OCI-M2 (cell line): ENCODE data around the gene KIAA1755.
"Not testable (repeated sequence)": the region's sequence is repeated elsewhere in the genome, so short reads cannot be mapped to it uniquely, and the experiment has no call there.

Experiments used
- DNase-seq: peaks from one replicate; lab custom pipeline; 2025; ENCODE audit not compliant: unreplicated experiment; lab: John Stamatoyannopoulos, UW

Gene KIAA1755

DNA sequence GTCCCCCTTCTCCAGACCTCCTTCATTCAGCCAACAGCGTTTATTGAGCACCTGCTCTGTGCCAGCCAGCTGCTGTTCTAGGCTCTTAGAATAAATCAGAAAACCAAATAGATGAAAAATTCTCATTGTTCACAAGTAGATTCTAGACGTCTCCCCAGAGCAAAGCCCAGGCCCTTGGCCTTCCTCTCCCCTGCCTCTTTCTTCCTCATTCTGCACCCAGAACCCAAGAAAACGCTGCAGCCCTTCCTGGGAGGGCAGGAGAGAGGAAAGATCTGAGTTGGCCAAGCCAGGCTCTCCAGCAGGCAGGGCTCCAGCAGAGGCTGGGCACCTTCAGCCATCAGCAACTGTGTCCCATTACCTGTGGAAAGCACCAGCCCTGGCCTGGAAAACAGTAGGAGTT is 31.4 kb upstream of the KIAA1755 start:
- no peak for DNase-seq

DNA sequence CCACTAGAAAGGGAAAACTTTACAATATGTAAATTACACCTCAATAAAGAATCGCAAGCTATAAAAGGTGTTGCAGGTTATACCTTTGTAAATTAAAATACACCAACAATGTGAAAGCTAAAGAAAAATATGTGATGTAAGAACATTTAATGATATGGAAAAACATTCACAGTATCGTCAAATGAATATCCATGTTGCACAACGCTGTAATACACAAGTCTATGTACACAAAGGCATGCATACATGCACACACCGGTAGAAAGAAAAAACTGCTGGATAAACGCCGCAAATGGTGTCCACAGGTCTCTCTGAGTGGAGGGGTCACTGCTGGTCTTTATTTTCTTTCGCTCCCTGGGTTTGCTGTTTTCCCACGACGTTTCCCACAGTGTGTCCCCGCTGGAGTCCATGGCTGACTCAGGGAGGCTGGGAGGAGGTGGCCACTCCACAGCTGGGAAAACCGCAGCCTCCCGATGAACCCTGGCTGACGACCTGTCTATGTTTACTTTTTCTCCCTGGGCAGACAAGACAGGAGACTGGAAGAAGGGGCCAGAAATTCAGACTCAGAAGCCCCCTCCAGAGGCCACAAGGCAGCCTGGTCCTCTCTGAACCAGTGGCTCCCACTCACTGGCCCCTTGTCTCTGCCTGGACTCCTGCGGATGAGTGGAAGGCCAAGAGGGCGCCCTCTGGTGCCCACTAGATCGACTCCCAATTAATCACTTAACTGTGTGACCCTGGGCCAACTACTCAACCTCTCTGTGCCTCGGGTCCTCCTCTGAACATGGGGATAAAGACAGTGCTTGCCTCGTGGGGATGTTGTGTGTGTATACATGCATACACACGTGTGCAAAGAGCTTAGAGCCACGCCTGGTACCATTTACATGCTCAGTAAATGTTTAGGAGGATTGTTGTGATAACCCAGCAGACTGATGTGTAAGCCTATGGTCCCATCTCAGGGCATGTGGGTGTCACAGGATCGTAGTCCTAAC is 30.6 kb upstream of the KIAA1755 start:
- no peak for DNase-seq

DNA sequence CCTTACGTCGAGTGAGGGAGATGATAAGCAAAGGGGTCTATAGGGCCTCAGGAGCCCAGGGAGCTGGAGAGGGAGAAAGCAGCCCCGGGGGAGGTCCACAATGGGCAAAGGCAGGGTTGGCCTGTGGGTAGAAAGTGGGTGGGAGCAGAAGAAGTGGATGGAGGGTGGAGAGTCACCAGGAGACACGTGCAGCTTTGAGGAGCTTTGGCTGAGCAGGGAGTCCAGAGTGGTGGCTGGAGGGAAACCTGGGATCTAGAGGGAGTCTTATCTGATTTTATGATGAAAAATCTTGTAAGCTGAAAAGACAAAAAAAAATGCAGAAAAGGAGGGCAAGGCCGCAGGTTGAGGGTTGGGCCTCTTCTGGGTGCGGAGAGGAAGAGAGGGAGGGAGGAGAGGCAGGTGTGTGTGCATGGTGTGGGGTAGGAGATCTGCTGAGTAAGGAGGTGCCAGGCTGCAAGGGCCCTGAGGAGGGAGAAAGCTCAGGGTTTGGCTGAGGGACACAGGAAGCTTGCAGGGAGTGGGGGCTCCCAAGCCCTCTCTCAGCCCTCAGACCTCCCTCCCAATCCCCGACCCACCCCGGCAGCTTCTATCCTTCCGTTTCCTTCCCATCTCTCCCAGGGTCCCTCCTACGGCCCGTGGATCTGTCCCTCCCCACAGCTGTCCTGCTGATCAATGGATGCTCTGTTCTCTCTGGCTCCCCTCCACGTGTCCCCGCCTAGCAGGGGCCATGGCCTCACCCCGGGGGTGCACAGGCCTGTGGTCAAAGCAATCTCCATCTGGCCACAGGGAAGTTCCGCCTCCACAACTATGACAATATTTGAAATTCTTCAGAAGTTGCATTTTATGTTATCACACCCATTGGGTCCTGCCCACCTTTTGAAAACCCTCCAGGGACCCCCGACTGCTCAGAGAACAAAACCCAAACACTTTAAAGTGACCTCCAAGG is 26.3 kb upstream of the KIAA1755 start:
- no peak for DNase-seq

DNA sequence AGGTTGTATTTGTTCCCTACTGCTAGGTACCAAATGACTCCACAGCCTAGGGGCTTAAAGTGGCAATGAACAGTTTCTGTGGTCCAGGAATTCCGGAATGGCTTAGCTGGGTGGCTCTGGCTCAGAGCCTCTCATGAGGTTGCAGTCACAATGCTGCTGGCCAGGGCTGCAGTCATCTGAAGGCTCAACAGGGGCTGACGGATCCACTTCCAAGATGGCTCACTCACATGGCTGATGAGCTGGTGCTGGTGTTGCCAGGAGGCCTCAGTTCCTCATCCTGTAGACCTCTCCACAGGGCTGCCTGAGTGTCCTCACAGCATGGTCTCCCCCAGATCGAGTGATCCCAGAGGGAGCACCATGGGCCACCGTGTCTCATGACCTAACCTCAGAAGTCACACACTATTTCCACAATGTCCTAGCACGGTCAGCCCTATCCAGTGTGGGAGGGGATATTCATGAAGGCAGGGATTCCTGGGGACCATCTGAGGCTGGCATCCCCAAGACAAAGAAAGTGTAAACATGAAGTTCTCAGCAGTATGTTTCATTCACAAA is 24.4 kb upstream of the KIAA1755 start:
- DNase-seq: no peak

DNA sequence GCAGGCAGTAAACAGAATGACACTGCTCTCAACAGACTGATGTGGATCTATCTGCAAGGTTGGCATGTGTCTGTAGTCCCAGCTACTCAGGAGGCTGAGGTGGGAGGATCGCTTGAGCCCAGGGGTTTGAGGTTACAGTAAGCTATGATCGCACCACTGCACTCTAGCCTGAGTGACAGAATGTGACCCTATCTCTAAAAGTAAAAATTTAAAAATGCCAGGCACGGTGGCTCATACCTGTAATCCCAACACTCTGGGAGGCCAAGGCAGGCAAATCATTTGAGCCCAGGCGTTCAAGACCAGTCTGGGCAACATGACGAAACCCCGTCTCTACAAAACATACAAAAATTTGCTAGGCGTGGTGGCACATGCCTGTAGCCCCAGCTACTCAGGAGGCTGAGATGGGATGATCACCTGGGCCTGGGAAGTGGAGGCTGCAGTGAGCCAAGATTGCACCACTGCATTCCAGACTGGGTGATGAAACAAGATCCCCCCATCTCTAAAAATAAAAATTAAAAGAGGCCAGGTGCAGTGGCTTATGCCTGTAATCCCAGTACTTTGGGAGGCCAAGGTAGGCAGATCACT is 23.6 kb upstream of the KIAA1755 start:
- DNase-seq: not testable (repeated sequence)

DNA sequence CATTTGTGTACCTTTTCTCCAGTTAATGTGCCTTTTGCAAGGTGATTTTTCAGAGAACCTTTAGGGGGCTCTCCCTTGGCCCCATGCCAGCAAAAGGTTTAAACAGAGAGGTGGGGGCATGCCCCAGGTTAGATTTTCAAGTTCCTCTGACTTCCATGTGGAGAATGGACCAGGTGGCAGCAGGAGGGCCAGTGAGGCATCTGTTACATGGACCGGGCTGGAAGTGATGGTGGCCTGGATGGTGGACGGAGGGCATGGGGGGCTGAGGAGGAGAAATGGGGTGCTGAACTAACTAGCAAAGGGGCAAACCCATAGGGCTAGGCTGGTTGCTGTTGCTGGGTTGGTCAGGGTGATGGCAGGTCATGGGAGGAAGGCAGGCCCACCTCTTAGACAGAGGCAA is 22.7 kb upstream of the KIAA1755 start:
- DNase-seq: no peak

DNA sequence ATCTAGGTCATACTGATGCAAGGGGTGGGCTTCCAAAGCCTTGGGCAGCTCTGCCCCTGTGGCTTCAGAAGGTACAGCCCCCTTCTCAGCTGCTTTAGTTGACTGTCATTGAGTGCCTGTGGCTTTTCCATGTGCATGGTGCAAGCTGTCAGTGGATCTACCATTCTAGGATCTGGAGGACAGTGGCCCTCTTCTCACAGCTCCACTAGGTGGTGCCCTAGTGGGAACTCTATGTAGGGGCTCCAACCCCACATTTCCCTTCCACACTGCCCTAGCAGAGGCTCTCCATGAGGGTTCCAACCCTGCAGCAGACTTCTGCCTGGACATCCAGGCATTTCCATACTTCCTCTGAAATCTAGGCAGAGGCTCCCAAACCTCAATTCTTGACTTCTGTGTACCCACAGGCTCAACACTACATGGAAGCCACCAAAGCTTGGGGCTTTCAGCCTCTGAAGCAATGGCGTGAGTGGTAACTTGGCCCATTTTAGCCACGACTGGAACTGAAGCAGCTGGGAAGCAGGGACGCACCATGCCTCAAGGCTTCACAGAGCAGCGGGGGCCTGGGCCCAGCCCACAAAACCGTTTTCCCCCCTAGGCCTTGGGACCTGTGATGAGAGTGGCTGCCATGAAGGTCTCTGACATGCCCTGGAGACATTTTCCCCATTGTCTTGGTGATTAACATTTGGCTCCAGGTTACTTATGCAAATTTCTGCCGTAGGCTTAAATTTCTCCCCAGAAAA is 20.8 kb upstream of the KIAA1755 start:
- DNase-seq: not testable (repeated sequence)

DNA sequence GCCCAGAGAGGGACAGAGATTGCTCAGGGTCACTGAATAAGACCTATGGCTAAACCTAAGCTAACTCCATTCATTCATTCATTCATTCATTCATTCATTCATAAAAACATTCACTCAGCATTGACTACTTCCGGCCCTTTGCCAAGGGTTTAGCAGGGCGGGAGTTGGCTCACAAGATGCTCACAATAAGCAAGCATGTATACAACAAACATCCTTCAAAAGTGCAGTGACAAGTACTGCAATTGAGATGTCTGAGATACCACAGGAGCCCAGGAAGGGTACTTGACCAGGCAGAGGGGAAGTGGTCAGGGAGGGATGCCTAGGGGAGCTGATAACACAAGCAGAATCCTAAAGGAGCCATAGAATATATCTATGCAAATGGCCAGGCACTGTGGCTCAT is 18.2 kb upstream of the KIAA1755 start:
- DNase-seq: no peak

DNA sequence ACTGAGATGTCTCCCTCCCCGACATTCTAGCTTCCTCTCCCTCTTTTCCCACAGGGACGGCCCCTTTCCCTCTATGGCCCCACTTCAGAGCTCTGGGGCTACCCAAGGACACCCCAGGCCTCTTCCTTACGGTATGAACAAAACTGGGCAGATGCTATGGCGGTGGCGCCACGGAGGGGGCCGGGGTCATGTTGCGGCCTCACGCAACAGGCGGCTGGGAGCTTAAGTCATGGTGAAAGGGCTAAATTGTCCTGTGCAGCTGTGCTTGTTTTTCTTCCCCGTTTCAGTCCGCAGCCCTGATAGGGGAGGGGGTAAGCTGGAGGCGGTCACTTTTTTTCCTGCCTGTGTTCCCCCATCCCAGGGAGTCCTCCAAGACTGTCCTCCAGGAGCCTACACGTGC is 17.6 kb upstream of the KIAA1755 start:
- no peak for DNase-seq

DNA sequence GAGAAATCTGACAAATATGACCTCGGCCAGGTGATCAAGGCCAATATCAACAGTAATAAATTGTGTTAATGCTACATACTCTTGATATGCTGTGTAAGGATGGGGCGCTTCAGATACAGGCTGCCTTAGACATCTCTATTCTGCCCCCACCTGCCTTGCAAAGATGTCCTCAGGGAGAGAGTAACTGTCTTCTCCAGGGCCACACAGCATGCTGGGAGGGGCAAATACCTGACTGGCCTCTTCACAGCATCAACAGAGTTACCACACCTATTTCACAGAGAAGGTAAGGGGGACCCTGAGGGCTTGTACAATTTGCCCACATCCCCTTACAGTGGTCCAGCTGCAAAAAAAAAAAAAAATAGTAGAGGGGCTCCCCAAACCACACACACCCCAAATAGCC is 17.2 kb upstream of the KIAA1755 start:
- DNase-seq: no peak

DNA sequence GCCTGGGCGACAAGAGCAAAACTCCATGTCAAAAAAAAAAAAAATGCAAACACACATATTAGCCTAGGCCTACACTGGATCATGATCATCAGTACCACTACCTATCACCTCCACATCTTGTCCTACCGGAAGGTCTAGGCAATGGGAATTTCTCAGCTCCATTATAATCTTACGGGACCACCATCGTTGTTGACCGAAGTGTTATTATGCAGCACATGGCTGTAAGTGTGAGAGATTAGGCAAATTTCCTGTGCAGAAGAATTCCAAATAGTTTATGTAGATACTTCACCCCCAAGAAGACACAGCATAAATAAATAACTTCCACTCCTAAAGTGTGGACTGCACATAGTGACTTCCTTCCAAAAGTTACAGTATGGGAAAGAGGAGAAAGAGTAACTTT is 16.8 kb upstream of the KIAA1755 start:
- no peak for DNase-seq

DNA sequence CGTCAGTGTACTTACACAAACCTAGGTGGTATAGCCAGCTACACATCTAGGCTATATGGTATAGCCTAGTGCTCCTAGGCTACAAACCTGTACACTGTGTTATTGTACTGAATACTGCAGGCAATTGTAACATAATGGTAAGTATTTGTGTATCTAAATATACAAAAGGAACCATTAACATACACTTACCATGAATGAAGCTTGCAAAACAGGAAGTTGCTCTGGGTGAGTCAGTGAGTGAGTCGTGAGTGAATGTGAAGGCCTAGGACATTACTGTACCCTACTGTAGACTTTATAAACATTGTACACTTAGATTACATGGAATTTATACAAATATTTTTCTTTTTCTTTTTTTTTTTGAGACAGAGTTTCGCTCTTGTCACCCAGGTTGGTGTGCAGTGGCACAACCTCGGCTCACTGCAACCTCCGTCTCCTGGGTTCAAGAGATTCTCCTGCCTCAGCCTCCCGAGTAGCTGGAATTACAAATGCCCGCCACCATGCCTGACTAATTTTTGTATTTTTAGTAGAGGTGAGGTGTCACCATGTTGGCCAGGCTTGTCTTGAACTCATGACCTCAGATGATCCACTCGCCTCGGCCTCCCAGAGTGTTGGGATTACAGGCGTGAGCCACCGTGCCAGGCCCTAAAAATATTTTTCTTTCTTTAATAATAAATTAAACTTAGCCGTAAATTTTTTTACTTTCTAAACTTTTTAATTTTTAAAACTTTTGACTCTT is 15.4 kb upstream of the KIAA1755 start:
- DNase-seq: no peak

DNA sequence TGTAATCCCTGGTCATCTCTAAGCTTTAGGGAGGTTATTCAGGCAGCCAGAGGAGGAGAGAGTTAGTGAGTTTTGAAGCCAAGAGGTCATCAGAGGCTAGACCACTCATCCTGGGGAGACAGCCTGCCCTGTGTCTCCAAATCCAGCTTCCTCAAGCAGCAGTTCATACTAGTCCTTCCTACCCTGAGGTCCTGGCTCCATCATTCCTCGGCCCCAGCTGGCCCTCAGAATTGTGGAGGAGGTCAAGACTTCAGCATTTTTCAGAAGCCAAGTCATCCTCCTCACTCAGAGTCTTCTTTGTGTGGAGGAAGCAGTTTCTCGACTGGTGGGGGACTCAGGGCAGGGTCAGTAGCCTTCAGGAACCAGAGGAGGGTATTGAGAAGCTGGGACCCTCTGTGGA is 12.4 kb upstream of the KIAA1755 start:
- DNase-seq: no peak

DNA sequence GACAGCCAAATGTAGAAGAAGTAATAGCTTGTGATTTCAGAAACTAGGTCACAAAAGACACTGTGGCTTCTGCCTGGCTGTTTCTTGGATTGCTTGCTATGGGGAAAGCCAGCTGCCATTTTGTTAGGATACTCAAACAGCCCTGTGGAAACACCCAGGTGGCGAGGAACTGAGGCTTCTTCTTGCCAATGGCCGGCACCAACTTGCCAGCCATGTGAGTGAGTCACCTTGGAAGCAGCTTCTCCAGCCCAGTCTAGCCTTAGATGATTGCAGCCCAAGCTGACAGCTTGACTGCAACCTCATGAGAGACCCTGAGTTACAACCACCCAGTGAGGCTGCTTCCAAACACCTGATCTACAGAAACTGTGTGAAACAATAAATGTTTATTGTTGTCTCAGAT is 11.9 kb upstream of the KIAA1755 start:
- DNase-seq: no peak

DNA sequence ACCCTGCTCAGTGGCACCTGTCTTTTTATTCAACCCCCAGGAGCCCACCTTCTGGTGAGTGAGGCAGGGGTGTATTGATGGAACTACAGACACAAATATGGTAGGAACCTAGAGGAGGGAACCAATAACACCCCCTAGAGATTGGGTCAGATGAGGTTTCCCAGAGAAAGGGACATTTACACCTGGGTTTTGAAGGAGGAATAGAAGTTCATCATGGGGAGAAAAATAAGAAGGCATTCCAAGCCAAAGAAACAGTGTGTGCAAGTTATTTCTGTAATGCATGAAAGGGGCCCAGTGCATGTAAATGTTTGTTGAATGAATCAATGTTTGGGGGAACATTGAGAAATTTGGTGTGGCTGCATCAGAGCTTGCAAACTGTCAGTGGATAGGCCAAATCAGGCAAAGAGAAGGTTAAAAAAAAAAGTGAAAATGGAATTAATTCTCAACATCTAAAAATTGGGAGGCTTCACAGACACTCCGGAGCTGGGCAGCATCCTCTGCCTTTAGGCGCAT is 11.1 kb upstream of the KIAA1755 start:
- no peak for DNase-seq

DNA sequence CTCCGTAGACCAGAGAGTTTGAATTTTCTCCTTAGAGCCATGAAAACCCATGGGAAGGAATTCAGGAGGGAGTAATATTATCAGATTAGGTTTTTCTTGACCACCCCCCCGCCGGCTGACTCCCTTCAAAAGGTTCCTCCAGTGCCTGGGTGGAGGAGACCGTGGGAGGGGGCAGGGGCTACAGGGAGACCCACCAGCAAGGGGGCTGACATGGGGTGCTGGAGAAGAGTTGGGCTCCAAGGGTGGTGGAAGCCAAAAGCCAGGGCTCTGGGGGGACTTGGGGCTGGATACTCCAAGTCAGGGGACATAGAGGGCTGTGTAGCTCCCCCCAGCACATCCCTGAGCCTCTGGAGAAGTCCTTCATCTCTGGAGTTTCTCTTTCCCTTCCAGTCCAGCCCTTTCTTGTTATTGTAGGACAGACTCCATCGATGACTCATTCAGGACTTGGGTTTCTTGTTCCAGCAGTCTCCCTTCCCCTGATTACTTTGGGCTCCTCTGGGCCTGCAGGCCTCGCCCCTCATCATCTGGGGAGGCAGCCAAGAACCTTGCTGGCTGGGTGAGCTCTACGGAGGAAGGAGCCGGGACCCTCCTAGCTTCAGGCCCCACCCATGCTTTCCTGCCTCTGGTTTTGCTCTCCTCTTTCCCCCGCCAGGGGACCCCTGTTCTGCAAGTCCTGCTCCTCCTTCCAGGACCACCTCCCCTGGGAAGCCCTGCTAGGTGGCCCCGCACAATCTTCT is 10.5 kb upstream of the KIAA1755 start:
- no peak for DNase-seq

DNA sequence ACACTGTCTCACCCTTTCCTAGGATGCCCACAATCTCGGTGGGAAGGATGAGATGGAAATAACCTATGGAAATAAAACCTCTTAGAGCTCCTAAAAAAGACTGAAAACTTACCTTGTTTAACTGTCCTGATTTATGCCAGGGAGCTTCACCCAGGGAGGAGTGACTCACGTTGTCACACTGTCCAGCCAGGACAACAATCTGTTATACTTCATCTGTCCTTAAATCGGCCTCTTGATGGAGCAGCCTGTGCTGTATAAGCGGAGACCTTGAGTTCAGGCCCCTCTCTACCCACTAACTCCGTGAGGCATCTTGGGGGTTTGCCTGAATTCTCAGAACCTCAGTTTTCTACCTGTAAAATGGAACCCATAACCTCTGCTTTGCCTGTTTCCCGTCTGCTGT is 9.2 kb upstream of the KIAA1755 start:
- DNase-seq: no peak

DNA sequence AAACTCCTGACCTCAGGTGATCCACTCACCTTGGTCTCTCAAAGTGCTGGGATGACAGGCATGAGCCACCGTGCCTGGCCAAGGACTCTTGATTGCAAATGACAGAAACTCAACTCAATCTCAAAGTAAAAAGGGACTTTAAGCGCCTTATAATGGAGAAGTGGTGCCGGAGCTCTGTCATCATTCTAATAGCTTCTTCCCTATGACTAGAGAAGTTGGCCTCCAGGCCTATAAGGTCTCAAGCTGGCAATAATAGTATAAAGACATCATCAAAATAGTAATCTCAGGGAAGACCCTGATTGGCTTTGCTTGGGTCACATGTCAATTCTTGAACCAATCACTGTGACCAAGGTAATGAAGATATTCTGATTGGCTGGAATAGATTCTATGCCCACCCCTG is 8.5 kb upstream of the KIAA1755 start:
- no peak for DNase-seq
